Measurements from ENCODE around the gene PRKACB.

The PRKACB gene

GRCh38 chr1:84245563-84245962 is 101.5 kb downstream of the PRKACB start:
- H3K4me1 ChIP-seq (ENCODE audit: control insufficient read depth, low read length), result peaks cover 15% of the 10 kb centered on the region
- H3K27me3 ChIP-seq (ENCODE audit: control insufficient read depth, low read length), result no peaks in the 10 kb centered on the region
- H3K79me2 ChIP-seq (ENCODE audit: control insufficient read depth, low read length), result no peaks in the 10 kb centered on the region
- no peak for TF ChIP-seq CTCF (IDR thresholded peaks at IDR 0.05; ENCODE audit: low read depth, low read length, poor library complexity, severe bottlenecking)
- TF ChIP-seq EZH2phosphoT487 (IDR thresholded peaks at IDR 0.05; ENCODE audit: borderline replicate concordance, low read length), result no peak
- H3K36me3 ChIP-seq (ENCODE audit: control insufficient read depth, low read length), result no peaks in the 10 kb centered on the region
- H3K9me2 ChIP-seq (replicated peaks; ENCODE audit: control insufficient read depth, low read length), result no peaks in the 10 kb centered on the region
- H4K20me1 ChIP-seq (ENCODE audit: control insufficient read depth, insufficient read depth, low read depth, low read length), result no peaks in the 10 kb centered on the region
- no peak overlapping the region for H3K27ac ChIP-seq (ENCODE audit: low read depth, low read length)
- H3K4me3 ChIP-seq (ENCODE audit: low read length), result no peak overlapping the region
- H3K9me3 ChIP-seq (ENCODE audit: control insufficient read depth, insufficient read depth, low read length), result no peaks in the 10 kb centered on the region
- 0 out of 2 replicates have a peak, but pooled peaks cover 3% of the 10 kb centered on the region for H3F3A ChIP-seq (ENCODE audit: control insufficient read depth, insufficient read depth)
- H3K4me2 ChIP-seq (ENCODE audit: low read length), result no peak overlapping the region

- Histone ChIP-seq H3K4me2 (ENCODE audit: low read length) (no peak overlapping the region), H3K4me3 (ENCODE audit: low read length) (no peak overlapping the region), H3K27ac (ENCODE audit: low read depth, low read length) (no peak overlapping the region), H3F3A (ENCODE audit: control insufficient read depth, insufficient read depth) (0 out of 2 replicates have a peak, but pooled peaks cover 3% of the 10 kb centered on the region), H3K79me2 (ENCODE audit: control insufficient read depth, low read length) (no peaks in the 10 kb centered on the region), H3K4me1 (ENCODE audit: control insufficient read depth, low read length) (peaks cover 15% of the 10 kb centered on the region), H3K36me3 (ENCODE audit: control insufficient read depth, low read length) (no peaks in the 10 kb centered on the region), H3K9me3 (ENCODE audit: control insufficient read depth, insufficient read depth, low read length) (no peaks in the 10 kb centered on the region), H3K9me2 (replicated peaks; ENCODE audit: control insufficient read depth, low read length) (no peaks in the 10 kb centered on the region), H4K20me1 (ENCODE audit: control insufficient read depth, insufficient read depth, low read depth, low read length) (no peaks in the 10 kb centered on the region), H3K27me3 (ENCODE audit: control insufficient read depth, low read length) (no peaks in the 10 kb centered on the region)
- TF ChIP-seq EZH2phosphoT487 (IDR thresholded peaks at IDR 0.05; ENCODE audit: borderline replicate concordance, low read length), result no peak
- TF ChIP-seq CTCF (IDR thresholded peaks at IDR 0.05; ENCODE audit: low read depth, low read length, poor library complexity, severe bottlenecking), result no peak
Observed at GRCh38 chr1:84246213-84246612, 102.1 kb downstream of the PRKACB start.

- H3K4me1 ChIP-seq (ENCODE audit: control insufficient read depth, low read length), result peaks cover 9% of the 10 kb centered on the region
- TF ChIP-seq EZH2phosphoT487 (IDR thresholded peaks at IDR 0.05; ENCODE audit: borderline replicate concordance, low read length), result no peak
- TF ChIP-seq CTCF (IDR thresholded peaks at IDR 0.05; ENCODE audit: low read depth, low read length, poor library complexity, severe bottlenecking), result no peak
- H3K9me3 ChIP-seq (ENCODE audit: control insufficient read depth, insufficient read depth, low read length), result no peaks in the 10 kb centered on the region
- no peaks in the 10 kb centered on the region for H3F3A ChIP-seq (ENCODE audit: control insufficient read depth, insufficient read depth)
- H3K4me3 ChIP-seq (ENCODE audit: low read length), result no peak overlapping the region
- no peaks in the 10 kb centered on the region for H4K20me1 ChIP-seq (ENCODE audit: control insufficient read depth, insufficient read depth, low read depth, low read length)
- H3K4me2 ChIP-seq (ENCODE audit: low read length), result no peak overlapping the region
- no peaks in the 10 kb centered on the region for H3K27me3 ChIP-seq (ENCODE audit: control insufficient read depth, low read length)
- no peaks in the 10 kb centered on the region for H3K79me2 ChIP-seq (ENCODE audit: control insufficient read depth, low read length)
- no peaks in the 10 kb centered on the region for H3K36me3 ChIP-seq (ENCODE audit: control insufficient read depth, low read length)
- H3K27ac ChIP-seq (ENCODE audit: low read depth, low read length), result no peak overlapping the region
- H3K9me2 ChIP-seq (replicated peaks; ENCODE audit: control insufficient read depth, low read length), result no peaks in the 10 kb centered on the region
Observed at GRCh38 chr1:84247425-84248220, 103.6 kb downstream of the PRKACB start.

Measured in DOHH2 (cell line).